ENCODE results near the gene OR2AG1. TPM values are rescaled to one million over a fixed set of nuclear protein-coding genes. Genes with fewer than 3 reads are reported as not detected.
A peak's percentile ranks its signal among the peaks of the same experiment; 100 is the strongest.

Gene OR2AG1
- total RNA-seq (2013) = not detected
- polyA plus RNA-seq (not detected), polyA minus RNA-seq (not detected in 2 replicates), total RNA-seq (0 to 2.7 (median 0) reads per million in 11 experiments)

DNA sequence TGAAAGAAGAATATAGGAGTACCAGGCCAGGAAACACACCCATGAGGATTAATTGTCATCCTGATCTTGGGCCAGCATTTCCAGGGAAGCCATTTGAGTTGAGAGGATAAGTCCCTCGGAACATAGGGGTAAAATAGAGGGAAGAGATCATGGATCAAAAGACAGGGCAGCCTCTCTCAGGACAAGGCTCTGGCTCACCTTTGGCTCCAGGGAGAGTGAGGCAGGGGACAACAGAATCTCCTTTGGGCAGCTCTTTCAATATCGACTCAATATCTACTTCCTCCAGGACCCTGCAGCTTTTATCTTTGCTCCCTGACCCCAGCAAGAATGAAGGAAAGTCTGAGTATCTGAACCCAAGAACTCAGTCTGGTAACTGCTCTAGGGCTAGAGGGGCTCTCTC lies at the start of gene OR2AG1:
Gene OR2AG1, plus strand, starts transcription at position 301 of the 400 bp plus-strand sequence. CDS start 2,018 bp downstream, outside the sequence.
- H3K27ac ChIP-seq (ENCODE audit: low read depth in 1 of 2, low read length in 2 of 2) = no peak within 1 kb of the TSS
- no peaks in the 10 kb centered on the region for H4K20me1 ChIP-seq (ENCODE audit: insufficient read depth, low read length)
- H3K9me3 Mint-ChIP-seq = peaks cover 0 to 1% (median 0%) of the 10 kb centered on the region in 7 donors
- no peak within 1 kb of the TSS for H3K4me3 ChIP-seq (replicated peaks in 1 of 3; ENCODE audit: low read depth in 2 of 3, low read length in 3 of 3)
- DNase-seq = no peak
- H3K27me3 Mint-ChIP-seq (ENCODE audit: low read depth in 3 of 3) = peaks cover 0 to 4% (median 3%) of the 10 kb centered on the region in 3 donors
- H3K27ac Mint-ChIP-seq = no peak within 1 kb of the TSS
- H2AFZ ChIP-seq (ENCODE audit: insufficient read depth, low read depth, low read length, poor library complexity, severe bottlenecking) = no peak within 1 kb of the TSS
- H3K9ac ChIP-seq (ENCODE audit: insufficient read depth, low read length, poor library complexity, severe bottlenecking) = no peak within 1 kb of the TSS
- WGBS (ENCODE audit: insufficient coverage) = 100% methylated on average over 1 of the region's 2 CpGs
- H3K36me3 ChIP-seq (replicated peaks in 1 of 2; ENCODE audit: control insufficient read depth in 1 of 2, insufficient read depth in 2 of 2, low read length in 2 of 2) = no peaks in the 10 kb centered on the region
- H3K79me2 ChIP-seq (ENCODE audit: insufficient read depth, low read length) = no peaks in the 10 kb centered on the region
- no peaks in the 10 kb centered on the region for H3K27me3 ChIP-seq (ENCODE audit: control insufficient read depth in 2 of 2, insufficient read depth in 2 of 2, low read length in 2 of 2)
- TF ChIP-seq, protein P1, sequence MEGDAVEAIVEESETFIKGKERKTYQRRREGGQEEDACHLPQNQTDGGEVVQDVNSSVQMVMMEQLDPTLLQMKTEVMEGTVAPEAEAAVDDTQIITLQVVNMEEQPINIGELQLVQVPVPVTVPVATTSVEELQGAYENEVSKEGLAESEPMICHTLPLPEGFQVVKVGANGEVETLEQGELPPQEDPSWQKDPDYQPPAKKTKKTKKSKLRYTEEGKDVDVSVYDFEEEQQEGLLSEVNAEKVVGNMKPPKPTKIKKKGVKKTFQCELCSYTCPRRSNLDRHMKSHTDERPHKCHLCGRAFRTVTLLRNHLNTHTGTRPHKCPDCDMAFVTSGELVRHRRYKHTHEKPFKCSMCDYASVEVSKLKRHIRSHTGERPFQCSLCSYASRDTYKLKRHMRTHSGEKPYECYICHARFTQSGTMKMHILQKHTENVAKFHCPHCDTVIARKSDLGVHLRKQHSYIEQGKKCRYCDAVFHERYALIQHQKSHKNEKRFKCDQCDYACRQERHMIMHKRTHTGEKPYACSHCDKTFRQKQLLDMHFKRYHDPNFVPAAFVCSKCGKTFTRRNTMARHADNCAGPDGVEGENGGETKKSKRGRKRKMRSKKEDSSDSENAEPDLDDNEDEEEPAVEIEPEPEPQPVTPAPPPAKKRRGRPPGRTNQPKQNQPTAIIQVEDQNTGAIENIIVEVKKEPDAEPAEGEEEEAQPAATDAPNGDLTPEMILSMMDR (IDR thresholded peaks at IDR 0.05) = no peak
- H3K4me1 Mint-ChIP-seq = no peaks in the 10 kb centered on the region
- intact Hi-C loops (cut with micrococcal nuclease) = no loop called here
- no peaks in the 10 kb centered on the region for H3K4me1 ChIP-seq (ENCODE audit: control insufficient read depth in 1 of 2, insufficient read depth in 2 of 2, low read length in 2 of 2)
- H3K4me2 ChIP-seq (replicated peaks; ENCODE audit: extremely low read depth, low read length, poor library complexity, severe bottlenecking) = no peak within 1 kb of the TSS
- H3K4me3 Mint-ChIP-seq = no peak within 1 kb of the TSS
- no peaks in the 10 kb centered on the region for H3K36me3 Mint-ChIP-seq
- H3K9me3 ChIP-seq (replicated peaks in 1 of 2; ENCODE audit: control insufficient read depth in 1 of 2, insufficient read depth in 1 of 2, low read length in 2 of 2) = no peaks in the 10 kb centered on the region

DNA sequence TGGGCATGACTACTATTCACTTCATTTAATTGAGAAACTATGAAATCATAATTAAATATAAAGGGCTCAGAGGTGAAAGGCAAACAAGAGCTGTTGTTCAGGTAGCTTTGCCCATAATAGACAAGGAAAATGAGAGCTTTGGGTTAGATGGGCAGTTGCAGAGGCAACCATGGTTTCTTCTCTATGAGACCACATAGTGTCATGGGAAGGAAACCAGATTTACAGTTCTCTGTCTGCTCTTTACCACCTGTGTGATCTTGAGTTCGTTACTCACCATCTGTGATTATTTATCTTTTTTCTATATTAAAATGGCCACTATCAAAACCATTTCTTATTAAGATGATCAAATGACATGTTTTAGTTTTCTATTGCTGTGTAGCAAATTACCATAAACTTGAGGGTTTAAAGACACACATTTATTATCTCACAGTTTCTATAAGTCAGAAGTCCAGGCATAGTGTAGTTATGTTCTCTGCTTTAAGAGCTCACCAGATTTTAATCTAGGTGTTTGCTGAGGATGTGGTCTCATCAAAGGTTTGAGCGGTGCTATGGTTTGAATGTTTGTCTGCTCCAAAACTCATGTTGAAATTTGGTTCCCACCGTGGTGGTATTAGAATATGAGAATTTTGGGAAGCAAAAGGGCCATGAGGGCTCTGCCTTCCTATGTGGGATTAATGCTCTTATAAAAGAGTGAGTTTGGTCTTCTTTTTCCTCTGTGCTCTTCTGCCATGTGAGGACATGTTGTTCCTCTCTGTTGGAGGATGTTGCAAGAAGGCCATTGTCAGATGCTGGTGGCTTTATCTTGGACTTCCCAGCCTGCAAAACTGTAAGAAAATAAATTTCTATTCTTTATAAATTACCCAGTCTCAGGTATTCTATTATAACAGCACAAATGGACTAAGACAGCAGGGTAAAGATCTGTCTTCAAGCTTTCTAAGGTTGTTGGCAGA lies 49.2 kb upstream of the OR2AG1 start:
- DNase-seq = no peak
- no peak overlapping the region for H3K27ac ChIP-seq (ENCODE audit: low read depth in 1 of 2, low read length in 2 of 2)
- H4K20me1 ChIP-seq (ENCODE audit: insufficient read depth, low read length) = peaks cover 60% of the 10 kb centered on the region
- peaks cover 4 to 12% of the 10 kb centered on the region in 2 donors for H3K36me3 ChIP-seq (replicated peaks in 1 of 2; ENCODE audit: control insufficient read depth in 1 of 2, insufficient read depth in 2 of 2, low read length in 2 of 2)
- 64% methylated on average over 2 of the region's 3 CpGs for WGBS (ENCODE audit: insufficient coverage)
- no peaks in the 10 kb centered on the region for H3K27me3 ChIP-seq (ENCODE audit: control insufficient read depth in 2 of 2, insufficient read depth in 2 of 2, low read length in 2 of 2)
- Mint-ChIP-seq H3K4me3 (no peak overlapping the region), H3K27ac (peak overlapping the region in 1 of 7 donors; percentile 6), H3K9me3 (peaks cover 0 to 5% (median 2%) of the 10 kb centered on the region in 7 donors), H3K4me1 (peaks cover 52% of the 10 kb centered on the region), H3K27me3 (ENCODE audit: low read depth in 3 of 3) (peaks cover 0 to 2% (median 0%) of the 10 kb centered on the region in 3 donors), H3K36me3 (peaks cover 22 to 28% of the 10 kb centered on the region in 2 donors)
- peaks cover 22% of the 10 kb centered on the region for H3K79me2 ChIP-seq (ENCODE audit: insufficient read depth, low read length)
- TF ChIP-seq, protein P1 (IDR thresholded peaks at IDR 0.05) = no peak
- H3K4me2 ChIP-seq (replicated peaks; ENCODE audit: extremely low read depth, low read length, poor library complexity, severe bottlenecking) = no peak overlapping the region
- no peak overlapping the region for H3K4me3 ChIP-seq (replicated peaks in 1 of 3; ENCODE audit: low read depth in 2 of 3, low read length in 3 of 3)
- H3K4me1 ChIP-seq (ENCODE audit: control insufficient read depth in 1 of 2, insufficient read depth in 2 of 2, low read length in 2 of 2) = peaks cover 21 to 40% of the 10 kb centered on the region in 2 donors
- intact Hi-C loops (cut with micrococcal nuclease) = no loop called here
- H2AFZ ChIP-seq (ENCODE audit: insufficient read depth, low read depth, low read length, poor library complexity, severe bottlenecking) = no peak overlapping the region
- no peak overlapping the region for H3K9ac ChIP-seq (ENCODE audit: insufficient read depth, low read length, poor library complexity, severe bottlenecking)
- peaks cover 0 to 4% of the 10 kb centered on the region in 2 donors for H3K9me3 ChIP-seq (replicated peaks in 1 of 2; ENCODE audit: control insufficient read depth in 1 of 2, insufficient read depth in 1 of 2, low read length in 2 of 2)
